Measurements from ENCODE around the gene NOP53. TPM values are rescaled to one million over a fixed set of nuclear protein-coding genes. Genes with fewer than 3 reads are reported as not detected.
"Not testable (repeated sequence)": the region's sequence is repeated elsewhere in the genome, so short reads cannot be mapped to it uniquely, and the experiment has no call there.

NOP53 gene
- total RNA-seq, 6 experiments from 2014 or later = 73.6 to 105 (median 79.4) TPM

DNA sequence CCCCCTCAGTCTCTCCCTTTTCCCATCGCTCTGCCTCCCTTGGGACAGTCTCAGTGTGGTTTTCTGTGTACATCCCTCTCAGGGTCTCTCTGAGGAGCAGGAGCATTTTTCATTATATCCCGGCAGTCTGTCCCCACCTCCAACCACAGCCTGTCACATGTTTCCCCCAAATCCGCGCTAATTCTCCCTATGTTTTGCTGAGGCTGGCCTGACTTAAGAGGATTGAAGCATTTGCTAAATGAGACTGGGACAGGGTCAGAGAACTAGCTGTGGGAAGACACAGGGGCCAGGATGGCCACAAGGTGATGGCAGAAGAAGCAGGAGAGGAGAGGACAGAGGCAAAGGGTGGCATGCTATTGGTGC lies 53.5 kb downstream of the NOP53 start:
- no peak overlapping the region for H3K27ac ChIP-seq
- TF ChIP-seq CTCF (IDR thresholded peaks at IDR 0.05) (no peak), POLR2A (IDR thresholded peaks at IDR 0.05) (no peak)
- DNase-seq = no peak
- no peaks in the 10 kb centered on the region for H3K36me3 ChIP-seq
- H3K4me3 ChIP-seq = no peak overlapping the region
- intact Hi-C loops (cut with DNase I) = no loop called here
- no peak for ATAC-seq
- 74% methylated on average over 3 of the region's 4 CpGs for WGBS (ENCODE audit: insufficient coverage, low coverage, low lambda C conversion rate, missing lambda C conversion rate)
- no peaks in the 10 kb centered on the region for H3K9me3 ChIP-seq
- no peaks in the 10 kb centered on the region for H3K4me1 ChIP-seq
- H3K27me3 ChIP-seq = no peaks in the 10 kb centered on the region

GRCh38 chr19:47801270-47801669 lies 55.9 kb downstream of the NOP53 start:
- Histone ChIP-seq H3K27me3 (no peaks in the 10 kb centered on the region), H3K4me3 (no peak overlapping the region), H3K9me3 (no peaks in the 10 kb centered on the region), H3K4me1 (no peaks in the 10 kb centered on the region), H3K36me3 (no peaks in the 10 kb centered on the region), H3K27ac (no peak overlapping the region)
- WGBS (ENCODE audit: insufficient coverage, low coverage, low lambda C conversion rate, missing lambda C conversion rate) = 100% methylated on average over 1 of the region's 4 CpGs
- no peak for DNase-seq
- no peak for TF ChIP-seq POLR2A (IDR thresholded peaks at IDR 0.05)
- TF ChIP-seq CTCF (IDR thresholded peaks at IDR 0.05) = no peak
- intact Hi-C loops (cut with DNase I) = no loop called here
- ATAC-seq = no peak

GRCh38 chr19:47802521-47803043 lies 57.2 kb downstream of the NOP53 start:
- DNase-seq = no peak
- H3K9me3 ChIP-seq = no peaks in the 10 kb centered on the region
- no peak overlapping the region for H3K27ac ChIP-seq
- H3K27me3 ChIP-seq = no peaks in the 10 kb centered on the region
- TF ChIP-seq POLR2A (IDR thresholded peaks at IDR 0.05) (no peak), CTCF (IDR thresholded peaks at IDR 0.05) (no peak)
- no peak overlapping the region for H3K4me3 ChIP-seq
- H3K4me1 ChIP-seq = no peaks in the 10 kb centered on the region
- 64% methylated on average over 3 of the region's 25 CpGs for WGBS (ENCODE audit: insufficient coverage, low coverage, low lambda C conversion rate, missing lambda C conversion rate)
- ATAC-seq = peak in 1 of 4 donors; percentile 12
- H3K36me3 ChIP-seq = no peaks in the 10 kb centered on the region
- intact Hi-C loops (cut with DNase I) = no loop called here

- no CpG with 5 or more reads among the region's 21 CpGs for WGBS (ENCODE audit: insufficient coverage, low coverage, low lambda C conversion rate, missing lambda C conversion rate)
- H3K27me3 ChIP-seq; H3K4me3 ChIP-seq; H3K36me3 ChIP-seq; H3K9me3 ChIP-seq; intact Hi-C loops (cut with DNase I); H3K4me1 ChIP-seq; H3K27ac ChIP-seq; DNase-seq: not testable (repeated sequence)
- ATAC-seq = peak in 1 of 4 donors; percentile 21
Observed at GRCh38 chr19:47803148-47803547, 57.8 kb downstream of the NOP53 start.

- intact Hi-C loops (cut with DNase I); H3K4me3 ChIP-seq; DNase-seq; H3K27me3 ChIP-seq; H3K9me3 ChIP-seq; H3K4me1 ChIP-seq; H3K36me3 ChIP-seq; H3K27ac ChIP-seq: not testable (repeated sequence)
- ATAC-seq = peak in 2 of 4 donors; percentile 22 to 55
- no CpG with 5 or more reads among the region's 12 CpGs for WGBS (ENCODE audit: insufficient coverage, low coverage, low lambda C conversion rate, missing lambda C conversion rate)
Observed at GRCh38 chr19:47803671-47804070, 58.3 kb downstream of the NOP53 start.

DNA sequence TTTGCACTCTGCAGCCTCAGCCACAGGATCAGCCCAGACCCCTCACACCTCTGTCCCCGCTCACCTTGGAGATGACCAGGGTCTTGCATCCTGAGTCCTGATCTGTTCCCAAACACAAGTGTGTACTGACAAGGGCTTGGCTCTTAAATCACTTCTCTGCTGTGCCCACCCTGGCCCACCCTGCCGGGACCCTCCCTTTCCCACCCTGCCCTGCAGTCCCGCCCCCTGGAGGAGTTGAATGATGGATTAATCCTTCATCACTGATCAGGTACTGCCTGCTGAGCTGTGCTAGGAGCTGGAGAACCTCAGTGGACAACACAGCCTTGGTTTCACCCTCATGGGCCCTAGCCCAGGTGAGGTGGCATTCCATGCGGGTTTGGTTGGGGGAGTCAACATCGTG lies 59.1 kb downstream of the NOP53 start, which contains the start of gene TPRX1:
TSS of gene TPRX1 (minus strand) at position 101 of the 400 bp plus-strand sequence. CDS start at position 89, 12 bp downstream.
- ATAC-seq = peak in 1 of 4 donors; percentile 29
- DNase-seq; H3K4me1 ChIP-seq; H3K27ac ChIP-seq; H3K4me3 ChIP-seq; H3K36me3 ChIP-seq; H3K27me3 ChIP-seq; H3K9me3 ChIP-seq; intact Hi-C loops (cut with DNase I): not testable (repeated sequence)
- 83% methylated on average over 1 of the region's 5 CpGs for WGBS (ENCODE audit: insufficient coverage, low coverage, low lambda C conversion rate, missing lambda C conversion rate)

All from right lobe of liver (tissue), 6 donors.